K562 (cell line): ENCODE data around the gene VSIG1. TPM values are rescaled to one million over a fixed set of nuclear protein-coding genes. Genes with fewer than 3 reads are reported as not detected.

Source experiments
- LCOR ChIP-seq: sonication (generic); formaldehyde crosslinking; IDR thresholded peaks from 2 replicates; pipeline ENCODE4 v1.8.0; 2022; ENCODE audit warnings: mild to moderate bottlenecking, missing genetic modification reagents
- MGA ChIP-seq: fragments of 450-650 bp; IDR thresholded peaks from 2 replicates; pipeline ENCODE4 v1.6.1; 2016; ENCODE audit warnings: mild to moderate bottlenecking, moderate library complexity
- MYNN ChIP-seq, 2 experiments: sonication (generic); formaldehyde crosslinking in 1 of 2; IDR thresholded peaks; 2 replicates each; pipeline versions ENCODE4 v1.5.0 to v1.6.1; 2016 to 2020; ENCODE audit warnings: antibody characterized with exemption in 1 of 2, missing genetic modification reagents in 1 of 2
- PPARD ChIP-seq: fragments of 250-450 bp; sonication (Bioruptor Pico); IDR thresholded peaks from 2 replicates; pipeline ENCODE4 v1.8.0; 2022; ENCODE audit warnings: inconsistent platforms, mild to moderate bottlenecking, moderate library complexity
- SRSF3 ChIP-seq: fragments of 200-400 bp; formaldehyde crosslinking; IDR thresholded peaks from 2 replicates; pipeline ENCODE4 v1.6.1; 2016; ENCODE audit warnings: mild to moderate bottlenecking, low read length, moderate library complexity; ENCODE audit not compliant: insufficient read depth
- polyA plus RNA-seq, 8 experiments: library from polyadenylated mRNA; depleted of rRNA in 4 of 8; stranded (reverse) in 5 of 8; unstranded in 3 of 8; fragments of >200 nt; fragmentation: Nextera tagmentation in 2 of 8; fragmentation: Illumina TruSeq in 1 of 8; extraction: Ambion mirVana in 2 of 8; extraction: Trizol in 1 of 8; gene quantifications; 2 replicates each; pipeline versions ENCODE4 v1.2.1 to v1.2.3, GENCODE V29; 2011 to 2014; ENCODE audit warnings: inconsistent platforms in 1 of 8, missing spikeins in 1 of 8
- total RNA-seq, 7 experiments: library from RNA; depleted of rRNA in 6 of 7; stranded (reverse); fragments of >200 nt in 6 of 7; fragmentation: Illumina TruSeq in 2 of 7; extraction: Trizol in 2 of 7; gene quantifications; 2 replicates each; pipeline versions ENCODE4 v1.2.1 to v1.2.3, GENCODE V29; 2011 to 2021; ENCODE audit warnings: low replicate concordance in 1 of 7
- TF ChIP-seq, protein P1 (sequence below), 2 experiments: fragments of 450-650 bp in 1 of 2; sonication (generic) in 1 of 2; formaldehyde crosslinking in 1 of 2; IDR thresholded peaks; 2 replicates each; pipeline versions ENCODE4 v1.7.1 to v1.9.0; 2016 to 2022; ENCODE audit warnings: inconsistent platforms in 1 of 2, mild to moderate bottlenecking in 1 of 2, missing genetic modification reagents in 1 of 2

The VSIG1 gene
- total and polyA plus RNA-seq, 9 of the 15 experiments (the other 6 are each of a cell fraction or from before 2014, with no cell fraction given) = not detected

DNA sequence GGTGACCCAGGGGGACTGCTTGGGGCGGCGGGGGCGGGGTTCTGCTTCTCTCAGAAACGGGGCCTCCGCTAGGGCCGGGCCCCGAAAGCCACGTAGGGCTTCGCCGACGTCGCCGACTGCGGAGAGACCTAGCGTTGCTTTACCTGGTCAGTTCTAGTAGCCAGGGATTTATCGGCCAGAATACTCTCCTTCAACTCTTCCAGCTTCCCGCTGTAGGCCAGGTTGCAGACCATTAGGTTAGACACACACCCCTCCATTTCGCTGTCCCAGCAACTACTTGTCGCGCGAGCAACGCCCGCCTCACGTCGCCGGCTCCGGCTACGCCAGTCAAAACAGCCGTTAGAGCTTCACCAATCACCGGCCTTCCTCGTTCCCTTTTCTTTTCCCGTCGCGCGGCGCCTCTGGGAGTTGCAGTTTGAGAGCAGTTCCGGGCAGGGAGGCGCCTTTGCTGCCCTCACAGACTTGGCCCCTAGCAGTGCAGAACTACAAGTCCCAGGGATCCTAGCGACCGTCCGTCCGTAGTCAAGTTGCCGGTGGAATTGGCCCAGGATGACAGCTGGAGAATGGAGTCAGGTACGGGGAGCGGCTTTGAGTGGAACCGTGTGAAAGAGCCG is 46.5 kb downstream of the VSIG1 start, which contains the start of the genes ATG4A and PSMD10 (continued):
- no peak for TF ChIP-seq MGA
- no peak for TF ChIP-seq LCOR (CRISPR knock-in tag)
- TF ChIP-seq PPARD (CRISPR knock-in tag) = no peak
- TF ChIP-seq SRSF3 = no peak
- TF ChIP-seq, protein P1, sequence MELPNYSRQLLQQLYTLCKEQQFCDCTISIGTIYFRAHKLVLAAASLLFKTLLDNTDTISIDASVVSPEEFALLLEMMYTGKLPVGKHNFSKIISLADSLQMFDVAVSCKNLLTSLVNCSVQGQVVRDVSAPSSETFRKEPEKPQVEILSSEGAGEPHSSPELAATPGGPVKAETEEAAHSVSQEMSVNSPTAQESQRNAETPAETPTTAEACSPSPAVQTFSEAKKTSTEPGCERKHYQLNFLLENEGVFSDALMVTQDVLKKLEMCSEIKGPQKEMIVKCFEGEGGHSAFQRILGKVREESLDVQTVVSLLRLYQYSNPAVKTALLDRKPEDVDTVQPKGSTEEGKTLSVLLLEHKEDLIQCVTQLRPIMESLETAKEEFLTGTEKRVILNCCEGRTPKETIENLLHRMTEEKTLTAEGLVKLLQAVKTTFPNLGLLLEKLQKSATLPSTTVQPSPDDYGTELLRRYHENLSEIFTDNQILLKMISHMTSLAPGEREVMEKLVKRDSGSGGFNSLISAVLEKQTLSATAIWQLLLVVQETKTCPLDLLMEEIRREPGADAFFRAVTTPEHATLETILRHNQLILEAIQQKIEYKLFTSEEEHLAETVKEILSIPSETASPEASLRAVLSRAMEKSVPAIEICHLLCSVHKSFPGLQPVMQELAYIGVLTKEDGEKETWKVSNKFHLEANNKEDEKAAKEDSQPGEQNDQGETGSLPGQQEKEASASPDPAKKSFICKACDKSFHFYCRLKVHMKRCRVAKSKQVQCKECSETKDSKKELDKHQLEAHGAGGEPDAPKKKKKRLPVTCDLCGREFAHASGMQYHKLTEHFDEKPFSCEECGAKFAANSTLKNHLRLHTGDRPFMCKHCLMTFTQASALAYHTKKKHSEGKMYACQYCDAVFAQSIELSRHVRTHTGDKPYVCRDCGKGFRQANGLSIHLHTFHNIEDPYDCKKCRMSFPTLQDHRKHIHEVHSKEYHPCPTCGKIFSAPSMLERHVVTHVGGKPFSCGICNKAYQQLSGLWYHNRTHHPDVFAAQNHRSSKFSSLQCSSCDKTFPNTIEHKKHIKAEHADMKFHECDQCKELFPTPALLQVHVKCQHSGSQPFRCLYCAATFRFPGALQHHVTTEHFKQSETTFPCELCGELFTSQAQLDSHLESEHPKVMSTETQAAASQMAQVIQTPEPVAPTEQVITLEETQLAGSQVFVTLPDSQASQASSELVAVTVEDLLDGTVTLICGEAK (IDR thresholded peaks at IDR 0.05) = peak; percentile 86
- TF ChIP-seq, protein P1 (CRISPR knock-in tag; IDR thresholded peaks at IDR 0.05) = no peak
- TF ChIP-seq MYNN (IDR thresholded peaks at IDR 0.05) = no peak
- TF ChIP-seq MYNN (CRISPR knock-in tag; IDR thresholded peaks at IDR 0.05) = no peak
